AG10803 (cell line): ENCODE data around the gene DNAI4.
"Not testable (repeated sequence)": the region's sequence is repeated elsewhere in the genome, so short reads cannot be mapped to it uniquely, and the experiment has no call there.

ENCODE experiments used
- DNase-seq: peaks from one replicate; pipeline ENCODE4 v3.0.0; 2010; ENCODE audit warnings: low read depth
- H3K4me3 ChIP-seq: 2 replicates; pipeline ENCODE4 v1.5.1; 2011; ENCODE audit warnings: mild to moderate bottlenecking, low read length, control low read depth
- CTCF ChIP-seq: conservative IDR thresholded peaks from 2 replicates; pipeline ENCODE4 v1.5.1; 2011; ENCODE audit warnings: mild to moderate bottlenecking, low read length, control low read depth, inconsistent platforms

Gene DNAI4

DNA sequence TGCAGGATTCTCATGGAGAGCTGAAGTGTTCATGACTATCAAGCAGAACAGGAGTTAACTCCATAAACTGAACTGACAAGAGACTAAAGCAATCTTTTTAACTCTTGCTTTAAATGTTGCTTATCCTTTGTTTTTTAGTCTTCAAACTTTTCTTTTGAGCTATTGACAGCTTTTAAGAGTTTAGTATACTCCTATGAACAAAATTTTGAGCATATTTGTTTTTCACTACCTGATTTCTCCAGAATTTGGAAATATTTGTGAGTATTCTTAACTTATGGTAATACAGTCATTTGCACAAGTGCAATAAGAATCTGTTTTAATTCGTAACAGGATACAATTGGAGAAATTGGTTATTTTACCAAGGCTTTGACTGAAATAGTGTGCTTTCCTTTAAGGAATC is 7.2 kb downstream of the DNAI4 start:
- no peak for DNase-seq
- no peak for TF ChIP-seq CTCF
- H3K4me3 ChIP-seq, result no peak overlapping the region

GRCh38 chr1:66916320-66916719 is 8.3 kb downstream of the DNAI4 start:
- TF ChIP-seq CTCF, result no peak
- DNase-seq, result peak; percentile 48
- H3K4me3 ChIP-seq, result no peak overlapping the region

- DNase-seq, H3K4me3 ChIP-seq: not testable (repeated sequence)
Observed at GRCh38 chr1:66915203-66915602, 9.5 kb downstream of the DNAI4 start.

GRCh38 chr1:66893712-66894111 is 30.9 kb downstream of the DNAI4 start:
- no peak overlapping the region for H3K4me3 ChIP-seq
- DNase-seq, result no peak
- TF ChIP-seq CTCF, result no peak

GRCh38 chr1:66890621-66891020 is 34.0 kb downstream of the DNAI4 start:
- DNase-seq, result peak; percentile 1
- no peak overlapping the region for H3K4me3 ChIP-seq
- no peak for TF ChIP-seq CTCF

GRCh38 chr1:66889030-66889429 is 35.6 kb downstream of the DNAI4 start:
- TF ChIP-seq CTCF, result no peak
- no peak overlapping the region for H3K4me3 ChIP-seq
- DNase-seq, result no peak

- H3K4me3 ChIP-seq, result no peak overlapping the region
- no peak for TF ChIP-seq CTCF
- DNase-seq, result no peak
Observed at GRCh38 chr1:66876664-66877063, 48.0 kb downstream of the DNAI4 start.

- TF ChIP-seq CTCF, result no peak
- DNase-seq, result no peak
Observed at GRCh38 chr1:66873111-66873510, 51.5 kb downstream of the DNAI4 start.

DNA sequence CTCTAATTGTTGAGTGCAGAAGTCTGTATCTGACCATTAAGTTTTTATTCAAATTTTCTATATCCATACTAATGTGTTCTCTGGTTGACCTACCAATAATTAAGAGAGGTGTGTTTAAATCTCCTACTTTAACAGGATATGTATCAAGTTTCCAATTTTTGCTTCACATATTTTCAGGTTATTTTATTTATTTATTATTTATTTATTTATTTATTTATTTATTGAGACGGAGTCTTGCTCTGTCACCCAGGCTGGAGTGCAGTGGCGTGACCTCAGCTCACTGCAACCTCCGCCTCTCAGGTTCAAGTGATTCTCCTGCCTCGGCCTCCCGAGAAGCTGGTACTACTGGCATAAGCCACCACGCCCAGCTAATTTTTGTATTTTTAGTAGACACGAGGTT is 52.6 kb downstream of the DNAI4 start:
- not testable (repeated sequence) for DNase-seq, H3K4me3 ChIP-seq

More at GRCh38 chr1:66873111-66873510, 51.5 kb downstream of the DNAI4 start:
- H3K4me3 ChIP-seq, result no peak overlapping the region
